LNCaP clone FGC (cell line): ENCODE measurements around the gene LITAFD.

Source experiments
- DNase-seq: peaks from one replicate; pipeline ENCODE4 v3.0.0-alpha.2; 2011; ENCODE audit warnings: low read depth
- H3K4me3 ChIP-seq: 2 replicates; pipeline ENCODE4 v1.5.1; 2011; ENCODE audit warnings: mild to moderate bottlenecking, low read depth, low read length, control low read depth
- TF ChIP-seq, protein P1 (sequence below): IDR thresholded peaks from 2 replicates; pipeline ENCODE4 v1.5.1; 2012; ENCODE audit warnings: mild to moderate bottlenecking; ENCODE audit not compliant: control insufficient read depth, insufficient read depth; ENCODE audit errors: extremely low read depth

Gene LITAFD

DNA sequence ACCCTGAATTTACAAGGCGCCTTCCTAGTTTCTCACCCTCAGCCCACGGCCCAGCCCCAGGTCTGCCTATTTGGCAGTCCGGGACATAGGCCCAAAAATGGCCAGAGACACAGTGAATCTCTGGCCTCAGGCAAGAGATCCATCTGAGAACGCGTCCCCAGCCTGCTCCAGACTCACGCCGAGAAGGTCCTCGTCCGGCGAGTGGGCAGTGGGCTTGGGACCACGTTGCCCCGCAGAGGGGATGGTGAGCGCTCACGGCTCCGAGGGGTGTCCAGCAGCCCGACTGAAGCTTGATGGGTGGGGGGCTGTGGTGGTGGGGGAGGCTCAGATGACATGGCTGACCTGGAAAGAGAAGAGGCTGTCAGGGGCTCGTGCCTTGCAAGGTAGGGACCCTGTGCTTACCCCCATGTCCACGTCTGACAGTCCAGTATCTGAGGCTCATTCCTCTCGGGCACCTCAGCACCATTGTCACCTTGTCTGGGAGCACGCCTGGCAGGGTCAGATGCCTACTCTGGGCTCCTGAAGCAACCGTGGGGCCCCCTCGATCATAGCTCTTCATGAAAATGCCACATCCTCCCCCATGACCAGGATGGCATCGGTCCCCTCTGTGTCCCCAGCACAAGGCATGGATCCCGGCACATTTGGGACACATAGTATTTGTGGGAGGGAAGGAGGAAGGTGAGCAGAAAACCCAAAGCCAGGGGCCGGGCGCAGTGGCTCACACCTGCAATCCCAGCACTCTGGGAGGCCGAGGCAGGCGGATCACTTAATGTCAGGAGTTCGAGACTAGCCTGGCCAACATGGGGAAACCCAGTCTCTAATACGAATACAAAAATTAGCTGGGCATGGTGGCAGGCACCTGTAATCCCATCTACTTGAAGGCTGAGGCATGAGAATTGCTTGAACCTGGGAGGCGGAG is 22.9 kb upstream of the LITAFD start:
- no peak for DNase-seq
- TF ChIP-seq, protein P1, sequence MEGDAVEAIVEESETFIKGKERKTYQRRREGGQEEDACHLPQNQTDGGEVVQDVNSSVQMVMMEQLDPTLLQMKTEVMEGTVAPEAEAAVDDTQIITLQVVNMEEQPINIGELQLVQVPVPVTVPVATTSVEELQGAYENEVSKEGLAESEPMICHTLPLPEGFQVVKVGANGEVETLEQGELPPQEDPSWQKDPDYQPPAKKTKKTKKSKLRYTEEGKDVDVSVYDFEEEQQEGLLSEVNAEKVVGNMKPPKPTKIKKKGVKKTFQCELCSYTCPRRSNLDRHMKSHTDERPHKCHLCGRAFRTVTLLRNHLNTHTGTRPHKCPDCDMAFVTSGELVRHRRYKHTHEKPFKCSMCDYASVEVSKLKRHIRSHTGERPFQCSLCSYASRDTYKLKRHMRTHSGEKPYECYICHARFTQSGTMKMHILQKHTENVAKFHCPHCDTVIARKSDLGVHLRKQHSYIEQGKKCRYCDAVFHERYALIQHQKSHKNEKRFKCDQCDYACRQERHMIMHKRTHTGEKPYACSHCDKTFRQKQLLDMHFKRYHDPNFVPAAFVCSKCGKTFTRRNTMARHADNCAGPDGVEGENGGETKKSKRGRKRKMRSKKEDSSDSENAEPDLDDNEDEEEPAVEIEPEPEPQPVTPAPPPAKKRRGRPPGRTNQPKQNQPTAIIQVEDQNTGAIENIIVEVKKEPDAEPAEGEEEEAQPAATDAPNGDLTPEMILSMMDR = no peak
- H3K4me3 ChIP-seq = no peak overlapping the region

DNA sequence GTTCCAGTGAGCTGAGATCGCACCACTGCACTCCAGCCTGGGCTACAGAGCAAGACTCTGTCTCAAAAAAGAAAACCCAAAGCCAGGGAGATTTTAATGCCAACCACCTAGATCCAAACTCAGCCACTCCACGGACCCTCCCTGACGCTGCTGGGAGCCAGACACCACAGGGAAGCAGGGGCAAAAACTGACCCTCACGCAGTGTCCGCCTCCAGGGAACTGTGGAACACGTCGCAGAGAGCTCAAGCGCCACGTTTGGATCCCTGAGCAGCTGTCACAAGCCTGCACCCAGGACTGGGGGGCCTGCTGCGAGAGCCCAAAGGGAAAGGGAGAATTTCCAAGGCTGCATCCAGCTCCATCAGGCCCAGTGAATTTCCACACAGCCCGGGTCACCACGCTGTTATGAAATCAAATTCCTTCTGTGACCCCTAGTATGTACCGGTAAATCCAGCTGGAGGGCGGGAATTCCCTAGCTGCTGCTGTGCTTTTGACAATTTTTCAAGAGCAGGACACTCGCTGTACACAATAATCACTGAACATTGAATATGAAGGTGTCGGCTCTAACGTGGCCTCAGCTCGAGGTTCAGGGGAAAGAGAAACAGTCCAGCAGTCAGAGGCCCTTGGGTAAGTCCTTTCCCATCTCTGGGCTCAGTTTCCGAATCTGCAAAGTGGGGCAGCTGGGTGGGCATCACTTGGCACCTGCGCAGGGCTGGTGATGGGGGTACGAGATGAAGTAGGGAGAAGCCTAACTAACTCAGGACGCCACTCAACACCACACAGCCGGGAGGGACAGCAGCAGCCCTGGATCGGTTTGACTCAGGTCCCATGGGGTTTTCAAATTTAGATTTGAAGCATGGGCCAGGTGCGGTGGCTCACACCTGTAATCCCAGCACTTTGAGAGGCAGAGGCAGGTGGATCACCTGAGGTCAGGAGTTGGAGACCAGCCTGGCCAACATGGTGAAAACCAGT is 22.0 kb upstream of the LITAFD start:
- H3K4me3 ChIP-seq = no peak overlapping the region
- TF ChIP-seq, protein P1 = no peak
- DNase-seq = no peak

DNA sequence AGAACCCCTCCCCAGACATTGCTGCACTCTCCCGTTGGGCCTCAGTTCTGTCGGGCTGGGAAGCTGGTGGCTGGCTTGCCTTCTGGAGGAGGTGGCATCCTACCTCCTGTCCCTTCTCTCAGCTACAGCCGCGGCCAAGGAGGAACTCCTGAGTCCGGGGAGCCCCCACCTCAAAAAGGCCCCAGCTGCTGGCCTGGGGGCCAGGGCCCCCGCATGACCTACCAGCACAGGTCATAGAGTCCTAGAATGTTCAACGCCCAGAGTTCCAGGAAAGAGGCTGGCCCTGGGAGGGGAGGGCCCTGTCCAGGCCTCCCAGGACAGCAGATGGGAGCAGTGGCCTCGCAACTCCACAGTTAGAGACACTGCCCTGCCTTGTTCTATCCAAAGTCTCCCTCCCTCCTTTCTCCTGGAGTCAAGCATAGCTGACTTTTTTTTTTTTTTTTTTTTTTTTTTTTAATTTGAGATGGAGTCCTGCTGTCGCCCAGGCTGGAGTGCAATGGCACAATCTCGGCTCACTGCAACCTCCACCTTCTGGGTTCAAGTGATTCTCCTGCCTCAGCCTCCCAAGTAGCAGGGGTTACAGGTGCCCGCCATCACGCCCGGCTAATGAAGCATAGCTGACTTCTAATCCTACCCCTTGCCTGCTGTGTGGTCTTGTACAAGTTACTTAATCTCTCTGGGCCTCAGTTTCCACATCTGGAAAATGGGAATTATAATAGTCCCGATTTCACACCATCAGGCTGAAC is 20.4 kb upstream of the LITAFD start:
- no peak overlapping the region for H3K4me3 ChIP-seq

DNA sequence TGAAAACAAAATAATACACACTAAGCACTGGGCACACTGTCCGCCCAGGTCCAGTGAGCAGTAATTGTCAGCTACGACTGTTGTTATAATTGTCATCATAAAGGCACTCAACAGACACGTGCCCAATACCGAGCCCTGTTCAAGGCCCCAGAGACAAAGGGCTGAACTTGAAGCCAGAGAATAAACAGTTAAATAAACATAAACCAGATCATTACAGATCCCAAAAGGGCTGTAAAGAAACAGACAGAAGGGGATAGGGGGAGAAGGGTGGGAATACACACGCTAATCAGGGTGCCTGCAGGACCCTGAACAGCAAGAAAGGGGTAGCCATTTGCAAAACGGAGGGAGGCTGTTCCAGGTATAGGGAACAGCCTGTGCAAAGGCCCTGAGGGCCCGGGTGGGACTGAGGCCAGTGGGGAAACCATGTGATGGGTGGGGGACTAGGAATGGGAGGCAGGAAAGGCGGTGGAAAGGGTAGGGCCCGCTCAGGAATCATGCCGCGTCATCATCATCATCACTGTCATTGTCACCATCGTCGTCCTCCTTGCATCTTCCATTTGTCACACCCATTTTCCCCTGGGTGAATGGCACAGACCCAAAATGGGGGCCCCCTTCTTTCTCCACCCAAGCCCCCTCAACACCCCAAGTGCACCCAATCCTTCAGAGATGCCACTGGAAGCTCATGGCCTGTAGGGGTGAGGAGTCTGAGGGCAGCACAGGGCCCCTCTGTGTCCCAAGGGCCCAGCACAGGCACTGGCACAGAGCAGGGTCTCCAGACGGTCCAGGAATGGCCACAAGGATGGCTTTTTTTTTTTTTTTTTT is 19.6 kb upstream of the LITAFD start:
- TF ChIP-seq, protein P1 = no peak
- no peak for DNase-seq
- H3K4me3 ChIP-seq = no peak overlapping the region

More for the DNA sequence above, 20.4 kb upstream of the LITAFD start:
- no peak for DNase-seq
- TF ChIP-seq, protein P1 = no peak

DNA sequence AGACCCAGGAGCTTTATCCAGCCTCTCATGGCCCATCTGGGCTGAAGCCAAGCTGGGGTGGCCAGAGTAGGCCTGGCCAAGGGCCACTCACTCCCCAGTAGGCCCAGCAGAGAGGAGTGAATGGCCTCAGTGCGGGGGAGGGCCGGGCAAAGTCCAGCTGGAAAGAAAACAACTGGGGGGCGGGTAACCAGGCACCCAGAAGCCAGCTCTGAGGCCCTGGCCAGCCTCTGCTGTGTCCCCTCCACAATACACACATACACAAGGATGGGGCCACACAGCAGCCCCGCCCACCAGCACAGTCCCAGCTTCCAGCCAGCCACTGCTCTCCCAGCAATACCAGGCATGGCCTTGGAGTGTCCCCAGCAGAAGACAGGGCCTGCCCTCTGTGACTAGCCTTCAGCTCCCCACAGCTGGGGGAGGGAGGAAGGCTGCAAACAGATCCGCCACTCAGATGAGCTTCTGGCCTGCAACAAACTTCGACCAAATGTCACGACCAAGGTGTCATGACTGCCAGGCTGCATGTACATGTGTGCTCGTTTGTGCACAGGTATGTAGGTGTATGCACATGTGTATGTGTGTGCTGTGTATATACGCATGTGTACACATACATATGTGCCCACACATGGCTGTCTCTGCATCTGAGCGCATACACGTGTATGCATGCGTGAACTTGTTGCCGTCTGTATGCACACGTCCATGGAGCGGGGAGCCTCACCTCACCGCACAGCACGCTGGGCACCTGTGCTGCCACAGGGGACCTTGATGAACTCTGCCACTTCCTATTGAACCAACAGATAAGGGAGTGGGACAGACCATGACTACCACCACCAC is 18.3 kb upstream of the LITAFD start:
- DNase-seq = no peak
- H3K4me3 ChIP-seq = no peak overlapping the region
- TF ChIP-seq, protein P1 = no peak
